ENCODE measurements around the gene PHF1.

DNA sequence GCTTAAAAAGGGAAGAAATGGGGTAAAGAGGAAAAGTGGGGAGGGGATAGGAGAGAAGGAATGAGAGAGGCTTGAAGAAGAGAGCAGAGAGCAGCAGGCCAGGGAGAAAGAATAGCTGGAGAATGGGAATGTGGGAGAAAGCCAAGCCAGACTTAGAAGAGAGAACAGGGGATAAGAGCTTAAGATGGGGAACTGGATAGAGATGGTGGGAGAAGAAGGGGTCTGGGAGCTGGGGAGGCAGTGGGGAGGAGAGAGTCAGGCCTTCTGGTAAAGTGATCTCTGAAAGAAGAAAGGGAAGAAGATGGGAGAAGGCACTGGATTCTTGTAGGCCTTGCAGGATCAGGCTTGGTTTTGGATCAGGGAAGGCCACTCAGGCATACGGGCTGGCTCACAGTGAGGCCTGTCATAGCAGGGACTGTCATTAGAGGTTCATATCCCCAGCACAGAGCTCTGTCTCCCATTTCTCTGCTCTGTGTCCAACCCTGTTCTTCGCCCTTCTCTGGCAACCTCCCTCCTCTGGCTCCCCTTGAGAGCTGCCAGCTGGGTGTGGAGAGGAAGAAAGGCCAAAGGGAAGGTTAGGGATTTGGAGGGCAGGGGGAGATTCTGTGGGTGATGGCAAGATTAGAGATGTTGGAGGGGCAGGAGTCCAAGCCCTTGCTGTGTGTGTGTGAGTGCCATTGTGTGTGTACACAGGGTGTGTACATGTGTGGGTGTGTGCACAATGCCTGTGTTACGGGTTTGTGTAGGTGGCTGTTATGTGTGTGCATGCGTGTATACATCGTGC, 18.3 kb downstream of the PHF1 start:
- TF ChIP-seq POLR2A (IDR thresholded peaks at IDR 0.05; ENCODE audit: low read depth, low read length) (no peak), POU2F2 (IDR thresholded peaks at IDR 0.05; ENCODE audit: low read depth, low read length) (no peak), TAF1 (IDR thresholded peaks at IDR 0.05; ENCODE audit: low read depth, low read length) (no peak), POLR2AphosphoS5 (IDR thresholded peaks at IDR 0.05; ENCODE audit: low read depth, low read length) (no peak), SPI1 (IDR thresholded peaks at IDR 0.05; ENCODE audit: low read depth, low read length) (no peak)
